C4-2B (cell line): ENCODE measurements around the gene ZNRF3.

ENCODE experiments used
- H3K27ac ChIP-seq: fragments of 450-650 bp; 2 replicates; pipeline ENCODE4 v1.5.1; 2017
- ZFX ChIP-seq: fragments of 450-650 bp; IDR thresholded peaks from 2 replicates; pipeline ENCODE4 v1.6.1; 2017
- TF ChIP-seq, protein P1 (sequence below): fragments of 450-650 bp; conservative IDR thresholded peaks from 2 replicates; pipeline ENCODE4 v1.5.1; 2017; ENCODE audit warnings: mild to moderate bottlenecking

The ZNRF3 gene

DNA sequence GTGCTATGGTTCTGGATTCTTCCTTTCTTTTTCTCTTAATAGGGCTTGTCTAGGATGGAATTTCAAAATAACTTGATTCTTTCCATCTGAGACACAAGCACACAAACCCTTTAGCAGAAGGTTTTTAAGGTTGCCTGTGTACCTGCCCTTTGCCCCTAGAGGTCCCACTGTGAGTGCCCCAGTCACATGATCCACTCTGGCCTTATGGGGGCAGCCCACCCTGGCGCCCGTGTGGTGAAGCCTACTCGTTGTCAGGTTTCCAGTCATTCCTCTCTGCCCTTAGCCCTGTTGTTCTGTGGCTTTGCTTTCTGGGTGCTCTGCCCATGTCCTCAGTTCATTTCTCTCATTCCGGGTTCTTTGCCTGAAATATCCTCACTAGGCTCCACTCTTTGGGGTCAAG lies 51.8 kb downstream of the ZNRF3 start:
- TF ChIP-seq, protein P1, sequence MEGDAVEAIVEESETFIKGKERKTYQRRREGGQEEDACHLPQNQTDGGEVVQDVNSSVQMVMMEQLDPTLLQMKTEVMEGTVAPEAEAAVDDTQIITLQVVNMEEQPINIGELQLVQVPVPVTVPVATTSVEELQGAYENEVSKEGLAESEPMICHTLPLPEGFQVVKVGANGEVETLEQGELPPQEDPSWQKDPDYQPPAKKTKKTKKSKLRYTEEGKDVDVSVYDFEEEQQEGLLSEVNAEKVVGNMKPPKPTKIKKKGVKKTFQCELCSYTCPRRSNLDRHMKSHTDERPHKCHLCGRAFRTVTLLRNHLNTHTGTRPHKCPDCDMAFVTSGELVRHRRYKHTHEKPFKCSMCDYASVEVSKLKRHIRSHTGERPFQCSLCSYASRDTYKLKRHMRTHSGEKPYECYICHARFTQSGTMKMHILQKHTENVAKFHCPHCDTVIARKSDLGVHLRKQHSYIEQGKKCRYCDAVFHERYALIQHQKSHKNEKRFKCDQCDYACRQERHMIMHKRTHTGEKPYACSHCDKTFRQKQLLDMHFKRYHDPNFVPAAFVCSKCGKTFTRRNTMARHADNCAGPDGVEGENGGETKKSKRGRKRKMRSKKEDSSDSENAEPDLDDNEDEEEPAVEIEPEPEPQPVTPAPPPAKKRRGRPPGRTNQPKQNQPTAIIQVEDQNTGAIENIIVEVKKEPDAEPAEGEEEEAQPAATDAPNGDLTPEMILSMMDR: no peak
- TF ChIP-seq ZFX: no peak
- H3K27ac ChIP-seq: no peak overlapping the region

DNA sequence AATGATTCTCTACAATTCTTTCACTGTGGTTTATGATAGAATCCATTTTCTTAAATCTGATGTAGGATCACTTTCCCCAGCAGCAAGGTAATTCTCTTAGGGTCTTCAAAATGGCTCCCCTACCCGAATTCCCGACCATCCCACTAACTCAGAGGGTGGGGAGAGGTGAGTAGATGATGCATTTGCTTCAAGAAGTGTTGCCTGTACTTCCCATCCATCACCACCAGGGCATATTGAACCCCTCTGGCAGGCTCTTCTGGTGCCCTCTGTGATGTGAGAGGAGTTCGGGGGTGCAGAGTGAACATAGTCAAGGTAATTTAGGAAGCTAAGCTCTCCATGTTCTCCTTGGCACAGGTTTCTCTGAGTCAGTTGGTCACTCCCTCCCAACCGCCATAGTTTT lies 52.3 kb downstream of the ZNRF3 start:
- no peak for TF ChIP-seq ZFX
- TF ChIP-seq, protein P1: peak; percentile 28
- no peak overlapping the region for H3K27ac ChIP-seq

DNA sequence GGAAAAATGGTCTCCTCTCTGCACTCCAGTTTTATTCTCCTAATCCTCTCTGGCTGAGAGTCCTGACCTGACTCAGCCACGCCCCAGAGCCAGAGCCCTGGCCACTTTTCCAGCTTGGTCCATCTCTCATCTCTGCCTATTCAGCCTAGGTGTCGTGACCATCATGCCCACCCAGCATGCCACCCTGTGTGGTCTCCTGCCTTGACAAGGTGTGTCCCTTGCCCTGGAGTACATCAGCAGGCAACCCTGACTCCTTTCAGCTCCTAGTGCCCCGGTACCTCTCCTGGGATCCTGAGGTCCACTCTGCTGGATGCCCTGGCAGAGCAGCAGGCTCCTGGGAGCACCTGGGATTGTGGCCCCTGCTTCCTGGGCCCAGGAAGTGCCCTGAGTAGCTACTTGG lies 52.8 kb downstream of the ZNRF3 start:
- H3K27ac ChIP-seq: no peak overlapping the region
- TF ChIP-seq ZFX: no peak
- TF ChIP-seq, protein P1: no peak

DNA sequence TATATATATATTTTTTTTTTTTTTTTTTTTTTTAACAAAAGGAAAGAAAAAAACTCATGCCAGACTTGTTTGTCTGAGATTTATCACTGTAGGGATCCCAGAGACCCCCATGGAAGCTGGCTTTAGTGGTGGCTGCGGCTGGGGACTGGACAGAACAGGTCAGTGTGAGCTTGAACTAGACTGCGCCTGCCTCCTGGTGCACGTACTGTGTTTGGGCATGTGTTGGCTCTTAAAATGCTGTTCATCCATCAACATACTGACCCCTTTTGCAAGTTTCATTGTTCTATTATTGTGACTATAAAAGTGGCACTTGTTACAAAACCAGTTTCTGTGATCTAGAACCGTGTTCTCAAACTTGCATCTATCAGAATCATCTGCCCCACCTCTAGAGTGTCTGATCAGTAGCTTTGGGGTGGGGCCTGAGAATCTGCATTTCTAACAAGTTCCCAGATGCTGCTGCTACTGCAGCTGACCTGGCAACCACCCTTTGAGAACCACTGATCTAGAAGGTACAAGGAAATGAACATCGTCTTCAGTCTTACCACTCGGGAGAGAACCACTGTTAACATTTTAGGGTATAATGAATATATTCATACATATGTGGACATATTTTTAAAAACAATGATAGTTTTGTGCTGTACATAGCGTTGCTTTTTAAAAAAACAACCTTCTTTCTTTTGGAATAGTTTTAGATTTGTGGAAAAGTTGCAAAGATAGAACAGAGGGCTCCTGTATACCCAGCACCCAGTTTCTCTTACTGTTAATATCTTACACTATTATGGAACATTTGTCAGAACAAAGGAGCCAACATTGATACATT lies 54.0 kb downstream of the ZNRF3 start:
- TF ChIP-seq, protein P1: no peak
- no peak for TF ChIP-seq ZFX
- no peak overlapping the region for H3K27ac ChIP-seq

DNA sequence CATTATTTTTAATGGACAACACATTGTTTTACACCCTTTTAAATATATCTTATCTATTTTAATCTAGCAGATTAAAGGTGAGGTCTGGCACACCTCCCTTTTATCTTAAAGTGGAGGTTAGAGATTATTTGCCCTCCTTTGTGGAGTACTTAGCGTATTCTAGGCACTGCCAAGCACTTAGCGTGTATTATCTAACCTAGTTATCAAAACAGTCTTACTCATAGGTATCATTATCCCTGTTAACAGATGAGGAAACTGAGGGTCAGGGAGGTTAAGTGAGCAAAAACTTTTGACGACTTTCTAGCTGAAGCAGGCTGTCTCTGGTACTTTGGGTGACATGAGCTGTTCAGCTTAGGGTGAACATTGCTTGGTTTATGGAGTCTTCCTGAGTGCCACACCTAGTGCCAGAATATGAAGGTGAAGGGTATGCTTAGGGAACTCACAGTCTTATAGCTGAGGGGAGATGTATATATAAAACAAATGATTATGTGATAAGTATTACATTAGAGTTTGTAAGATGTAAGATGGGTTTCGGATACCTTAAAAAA lies 55.0 kb downstream of the ZNRF3 start:
- no peak for TF ChIP-seq ZFX
- TF ChIP-seq, protein P1: no peak
- H3K27ac ChIP-seq: no peak overlapping the region

DNA sequence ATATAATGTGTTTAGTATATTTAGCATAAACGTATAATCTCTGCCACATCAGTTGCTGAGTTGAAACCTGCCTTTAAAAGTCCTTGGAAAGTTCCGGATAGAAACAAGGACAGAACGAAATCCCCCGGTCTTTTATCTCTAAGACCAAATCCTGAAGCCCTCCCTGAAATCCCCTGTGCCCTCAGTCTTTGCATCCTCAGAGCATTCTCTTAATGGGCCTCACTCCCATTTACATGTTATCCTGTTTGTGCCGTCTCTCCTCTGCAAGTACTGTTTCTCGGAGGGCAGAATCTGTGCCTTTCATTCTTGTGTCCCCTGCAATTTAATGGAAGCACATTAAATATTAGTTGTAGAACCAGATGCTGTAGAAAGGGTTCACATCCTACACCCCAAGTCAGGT lies 56.0 kb downstream of the ZNRF3 start:
- H3K27ac ChIP-seq: no peak overlapping the region
- no peak for TF ChIP-seq ZFX
- TF ChIP-seq, protein P1: no peak

DNA sequence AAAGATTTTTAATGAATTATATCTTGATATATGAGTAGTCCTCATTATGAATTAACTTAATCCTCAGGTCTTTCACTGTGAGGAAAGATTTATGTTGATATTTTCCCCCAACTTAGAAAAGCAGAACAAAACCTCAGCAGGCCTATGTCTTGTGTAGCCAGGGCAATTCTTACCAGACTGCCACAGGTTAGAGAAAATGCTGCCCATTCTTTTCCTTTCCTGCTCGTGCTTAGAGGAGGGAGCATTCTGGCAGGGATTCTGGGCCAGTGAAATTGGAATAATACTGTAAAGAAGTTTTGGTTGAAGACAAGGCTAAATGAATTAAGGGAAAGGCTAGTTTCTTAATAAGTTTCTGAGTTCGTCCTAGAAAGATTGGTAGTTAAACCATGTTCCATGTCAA lies 56.6 kb downstream of the ZNRF3 start:
- TF ChIP-seq ZFX: no peak
- TF ChIP-seq, protein P1: no peak
- H3K27ac ChIP-seq: no peak overlapping the region
